ENCODE data around the gene CELF1.

Gene CELF1

DNA sequence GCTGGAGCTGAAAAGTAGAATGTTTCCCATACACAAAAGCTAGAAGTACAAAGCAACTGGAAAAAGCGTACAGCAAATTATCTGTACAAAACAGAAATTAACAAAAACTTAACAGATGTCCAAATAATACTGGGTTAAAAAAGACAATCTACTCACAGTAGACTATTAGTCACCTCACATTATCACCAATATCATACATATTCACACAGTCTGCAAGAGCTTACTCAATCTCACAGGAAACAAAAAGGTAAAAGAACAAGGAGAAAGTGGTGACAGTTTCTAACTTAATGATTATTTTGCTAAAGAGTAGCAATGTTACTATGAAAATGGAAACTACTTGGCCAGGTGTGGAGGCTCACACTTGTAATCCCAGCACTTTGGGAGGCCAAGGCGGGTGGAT, 11.9 kb downstream of the CELF1 start:
- Histone ChIP-seq H3K4me3 (no peak overlapping the region), H3K9me3 (replicated peaks in 1 of 11) (0 out of 22 replicates have a peak, but pooled peaks cover 0 to 3% (median 0%) of the 10 kb centered on the region in 11 experiments), H4K20me1 (peaks cover 97 to 99% (median 99%) of the 10 kb centered on the region in 11 experiments), H3K9ac (peak overlapping the region in 2 of 11 experiments; percentile 2 to 47; a peak in 3 of 22 replicates), H3K4me2 (peak overlapping the region in 10 of 11 experiments; percentile 14 to 61 (median 32); a peak in 16 of 22 replicates), H3K36me3 (peaks cover 14 to 72% (median 44%) of the 10 kb centered on the region in 11 experiments; a peak in 21 of 22 replicates), H3K27me3 (no peaks in the 10 kb centered on the region), H3K4me1 (peaks cover 46 to 92% (median 54%) of the 10 kb centered on the region in 10 experiments), H3K27ac (peak overlapping the region in 3 of 11 experiments; percentile 6 to 41 (median 7); a peak in 4 of 22 replicates)
- TF ChIP-seq Cebpa-rat (IDR thresholded peaks at IDR 0.05): no peak

DNA sequence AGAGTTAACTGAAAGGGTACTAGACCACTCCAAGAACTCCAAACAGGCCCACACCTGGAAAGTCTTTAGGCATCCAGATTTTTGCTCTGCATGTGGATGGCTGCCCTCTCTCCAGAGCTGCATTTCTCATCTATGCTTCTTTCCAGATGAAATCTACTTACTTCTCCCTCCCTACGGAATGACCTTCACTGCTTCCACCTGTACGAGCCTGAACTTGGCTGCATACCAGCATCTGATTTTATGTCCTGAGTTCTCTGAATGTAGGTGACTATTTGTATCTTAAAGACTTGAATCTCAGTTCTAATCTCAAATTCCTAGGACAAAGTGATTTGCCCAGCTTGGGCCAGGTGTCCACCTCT, 13.3 kb downstream of the CELF1 start:
- peaks cover 60 to 98% (median 67%) of the 10 kb centered on the region in 10 experiments for H3K4me1 ChIP-seq
- TF ChIP-seq Cebpa-rat (IDR thresholded peaks at IDR 0.05): no peak
- H3K9ac ChIP-seq: no peak overlapping the region
- H3K4me2 ChIP-seq: peak overlapping the region; percentile 14 to 61 (median 35); a peak in 20 of 22 replicates
- H3K4me3 ChIP-seq: no peak overlapping the region
- H3K27ac ChIP-seq: no peak overlapping the region; a peak in 1 of 22 replicates
- 0 out of 22 replicates have a peak, but pooled peaks cover 0 to 3% (median 0%) of the 10 kb centered on the region in 11 experiments for H3K9me3 ChIP-seq (replicated peaks in 1 of 11)
- no peaks in the 10 kb centered on the region for H3K27me3 ChIP-seq
- peaks cover 18 to 69% (median 48%) of the 10 kb centered on the region in 11 experiments; a peak in 20 of 22 replicates for H3K36me3 ChIP-seq
- peaks cover 98 to 100% (median 100%) of the 10 kb centered on the region in 11 experiments for H4K20me1 ChIP-seq

DNA sequence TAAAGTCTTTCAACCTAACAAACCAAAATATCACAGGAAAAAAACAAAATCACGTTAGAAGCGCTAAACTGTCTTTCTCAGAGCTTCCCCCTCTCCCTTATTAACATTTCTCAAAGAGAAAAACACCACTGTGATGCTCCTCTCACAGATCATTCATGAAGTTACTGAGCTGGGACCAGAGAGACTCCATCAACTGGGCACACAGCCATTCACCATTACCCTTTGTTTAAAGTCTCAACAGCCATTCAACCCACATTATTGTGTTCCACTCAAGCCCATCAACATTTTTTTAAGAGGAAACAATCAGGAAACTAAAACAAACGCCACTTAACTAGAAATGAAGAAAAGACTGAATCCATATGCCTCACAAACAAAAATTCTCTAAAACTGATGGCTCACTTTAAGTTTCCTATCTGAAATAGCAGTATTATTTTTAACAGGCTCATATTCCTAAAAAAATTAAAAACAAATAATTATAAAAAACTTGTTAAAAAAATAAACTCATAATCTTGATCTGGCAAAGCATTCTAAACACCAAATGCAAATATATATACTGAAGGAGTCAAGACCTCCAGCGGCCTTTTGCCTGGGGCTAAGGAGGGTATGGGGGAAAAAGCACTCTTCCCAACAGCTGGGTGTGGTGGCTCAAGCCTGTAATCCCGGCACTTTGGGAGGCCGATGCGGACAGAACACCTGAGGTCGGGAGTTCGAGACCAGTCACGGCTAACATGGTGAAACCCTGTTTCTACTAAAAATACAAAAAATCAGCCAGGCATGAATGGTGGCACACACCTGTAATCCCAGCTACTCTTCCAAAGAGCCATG, 14.0 kb downstream of the CELF1 start:
- no peaks in the 10 kb centered on the region for H3K27me3 ChIP-seq
- TF ChIP-seq Cebpa-rat (IDR thresholded peaks at IDR 0.05): no peak
- H3K4me2 ChIP-seq: peak overlapping the region; percentile 14 to 61 (median 35); a peak in 18 of 22 replicates
- 0 out of 22 replicates have a peak, but pooled peaks cover 0 to 3% (median 0%) of the 10 kb centered on the region in 11 experiments for H3K9me3 ChIP-seq (replicated peaks in 1 of 11)
- H4K20me1 ChIP-seq: peaks cover 94 to 100% (median 100%) of the 10 kb centered on the region in 11 experiments
- peak overlapping the region in 1 of 11 experiments; percentile 42; a peak in 1 of 22 replicates for H3K9ac ChIP-seq
- peaks cover 67 to 98% (median 72%) of the 10 kb centered on the region in 10 experiments for H3K4me1 ChIP-seq
- H3K4me3 ChIP-seq: no peak overlapping the region
- peaks cover 18 to 63% (median 50%) of the 10 kb centered on the region in 11 experiments; a peak in 20 of 22 replicates for H3K36me3 ChIP-seq
- peak overlapping the region in 4 of 11 experiments; percentile 6 to 38 (median 24); a peak in 4 of 22 replicates for H3K27ac ChIP-seq

DNA sequence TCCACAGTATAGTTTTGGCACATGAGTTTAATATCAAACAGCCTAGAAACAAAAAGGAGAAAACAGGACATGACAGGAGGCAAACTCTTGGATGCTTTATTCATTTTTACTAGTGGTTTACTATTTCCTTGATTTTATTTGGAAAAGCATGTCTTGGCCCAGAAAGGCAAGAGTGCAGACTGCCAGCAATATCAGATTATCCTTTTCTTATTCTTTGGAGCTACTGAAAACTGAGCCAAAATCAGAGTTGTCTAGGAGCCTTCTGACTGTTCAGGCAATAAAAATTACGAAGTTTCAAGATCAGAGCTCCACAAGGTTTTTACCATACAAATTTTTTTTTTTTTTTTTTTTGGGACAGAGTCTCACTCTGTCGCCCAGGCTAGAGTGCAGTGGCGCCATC, 16.0 kb downstream of the CELF1 start:
- TF ChIP-seq Cebpa-rat (IDR thresholded peaks at IDR 0.05): no peak
- Histone ChIP-seq H3K27ac (peak overlapping the region in 3 of 11 experiments; percentile 0 to 35 (median 15); a peak in 2 of 22 replicates), H3K4me1 (peaks cover 77 to 99% (median 87%) of the 10 kb centered on the region in 10 experiments), H3K9me3 (replicated peaks in 1 of 11) (0 out of 22 replicates have a peak, but pooled peaks cover 0 to 3% (median 0%) of the 10 kb centered on the region in 11 experiments), H3K9ac (no peak overlapping the region), H3K36me3 (peaks cover 10 to 57% (median 39%) of the 10 kb centered on the region in 11 experiments; a peak in 20 of 22 replicates), H3K4me2 (peak overlapping the region in 7 of 11 experiments; percentile 3 to 76 (median 50); a peak in 11 of 22 replicates), H3K27me3 (no peaks in the 10 kb centered on the region), H3K4me3 (no peak overlapping the region), H4K20me1 (peaks cover 92 to 100% (median 100%) of the 10 kb centered on the region in 11 experiments)

DNA sequence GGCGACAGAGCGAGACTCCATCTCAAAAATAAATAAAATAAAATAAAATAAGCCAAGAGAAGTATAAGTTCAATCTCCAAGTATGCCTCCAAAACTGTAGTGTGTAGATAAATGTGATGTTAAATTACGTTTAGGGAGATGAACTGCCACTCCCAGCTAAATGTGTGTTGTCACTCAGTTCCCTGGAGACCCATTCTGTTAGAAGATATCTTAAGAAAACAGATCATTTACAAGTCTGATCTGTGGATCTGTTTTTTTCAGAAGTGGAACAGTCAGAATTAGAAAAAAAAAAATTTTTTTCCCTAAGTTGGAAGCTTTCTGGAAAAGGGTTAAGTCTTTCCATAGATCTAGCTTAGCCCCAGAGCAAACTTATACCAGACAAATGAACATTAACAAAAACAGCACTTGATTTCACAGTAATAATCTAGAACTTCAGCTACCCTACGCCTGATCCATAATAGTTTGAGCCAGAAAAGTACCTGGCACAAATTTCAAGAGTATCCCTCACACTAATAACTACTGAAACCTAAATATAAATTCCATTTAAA, 18.2 kb downstream of the CELF1 start:
- peak overlapping the region; percentile 60 to 77 (median 74) for H3K4me2 ChIP-seq
- peak overlapping the region in 2 of 10 experiments; percentile 19 to 28; a peak in 2 of 20 replicates for H3K4me3 ChIP-seq
- H3K9me3 ChIP-seq (replicated peaks in 1 of 11): 0 out of 22 replicates have a peak, but pooled peaks cover 0 to 3% (median 0%) of the 10 kb centered on the region in 11 experiments
- peaks cover 90 to 100% (median 100%) of the 10 kb centered on the region in 11 experiments for H4K20me1 ChIP-seq
- H3K27me3 ChIP-seq: no peaks in the 10 kb centered on the region
- no peak for TF ChIP-seq Cebpa-rat (IDR thresholded peaks at IDR 0.05)
- peaks cover 17 to 59% (median 51%) of the 10 kb centered on the region in 11 experiments; a peak in 20 of 22 replicates for H3K36me3 ChIP-seq
- H3K9ac ChIP-seq: peak overlapping the region; percentile 29 to 71 (median 54); a peak in 17 of 22 replicates
- H3K4me1 ChIP-seq: peaks cover 72 to 96% (median 85%) of the 10 kb centered on the region in 10 experiments
- peak overlapping the region; percentile 39 to 83 (median 78); a peak in 20 of 22 replicates for H3K27ac ChIP-seq

DNA sequence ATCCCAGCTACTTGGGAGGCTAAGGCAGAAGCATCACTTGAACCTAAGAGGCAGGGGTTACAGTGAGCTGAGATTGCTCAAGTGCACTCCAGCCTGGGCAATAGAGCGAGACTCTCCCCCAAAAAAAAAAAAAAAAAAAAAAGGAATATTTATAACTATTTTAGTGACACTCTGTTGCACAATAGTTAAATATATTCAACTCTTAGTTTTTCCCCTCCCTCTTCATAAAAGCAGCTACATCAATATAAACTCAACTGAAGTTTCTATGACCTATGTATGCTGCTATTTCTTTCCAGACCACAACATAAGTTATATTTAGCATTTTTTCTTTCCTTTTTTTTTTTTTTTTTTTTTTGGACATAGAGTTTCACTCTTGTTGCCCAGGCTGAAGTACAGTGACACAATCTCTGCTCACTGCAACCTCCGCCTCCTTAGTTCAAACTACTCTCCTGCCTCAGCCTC, 19.2 kb downstream of the CELF1 start:
- Histone ChIP-seq H3K27me3 (no peaks in the 10 kb centered on the region), H3K36me3 (peaks cover 24 to 63% (median 56%) of the 10 kb centered on the region in 11 experiments; a peak in 21 of 22 replicates), H3K4me1 (peaks cover 62 to 87% (median 74%) of the 10 kb centered on the region in 10 experiments), H3K9ac (peak overlapping the region; percentile 29 to 71 (median 58); a peak in 17 of 22 replicates), H4K20me1 (peaks cover 90 to 100% (median 100%) of the 10 kb centered on the region in 11 experiments), H3K27ac (peak overlapping the region; percentile 39 to 83 (median 78); a peak in 21 of 22 replicates), H3K4me3 (peak overlapping the region in 2 of 10 experiments; percentile 23 to 28; a peak in 2 of 20 replicates), H3K4me2 (peak overlapping the region; percentile 60 to 77 (median 74)), H3K9me3 (replicated peaks in 1 of 11) (0 out of 22 replicates have a peak, but pooled peaks cover 0 to 3% (median 0%) of the 10 kb centered on the region in 11 experiments)
- peak in 7 of 11 experiments; percentile 52 to 87 (median 77); a peak in 13 of 22 replicates for TF ChIP-seq Cebpa-rat (IDR thresholded peaks at IDR 0.05)

DNA sequence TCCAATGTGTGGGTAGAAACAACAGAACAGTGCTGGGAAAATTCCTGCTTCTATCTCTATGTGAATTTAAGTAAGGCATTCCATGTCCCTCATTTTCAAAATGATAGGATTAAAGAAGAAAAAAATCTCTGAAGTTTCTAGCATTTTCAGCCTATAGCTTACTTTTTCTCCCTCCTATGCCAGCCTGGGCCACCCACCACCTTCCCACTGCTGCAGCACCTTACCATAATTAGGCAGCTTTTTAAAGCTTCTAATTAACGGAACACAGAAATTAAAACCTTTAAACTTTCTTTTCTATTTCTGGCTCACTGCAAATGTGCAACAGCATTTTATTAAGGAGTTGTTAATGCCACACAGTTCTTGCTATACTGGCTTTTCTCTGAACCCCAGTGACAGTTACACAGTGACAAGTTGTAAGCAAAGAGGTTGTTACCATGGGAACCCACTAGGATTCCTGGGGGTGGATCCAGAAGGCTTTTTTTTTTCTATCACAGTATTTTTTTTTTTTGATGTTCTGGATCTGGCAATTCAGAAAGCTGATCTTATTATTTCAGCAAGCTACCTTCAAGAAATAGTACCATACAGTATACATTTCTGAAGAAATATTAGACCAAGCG, 20.2 kb downstream of the CELF1 start:
- peaks cover 60 to 81% (median 71%) of the 10 kb centered on the region in 10 experiments for H3K4me1 ChIP-seq
- H3K27me3 ChIP-seq: no peaks in the 10 kb centered on the region
- H3K9me3 ChIP-seq (replicated peaks in 1 of 11): no peaks in the 10 kb centered on the region
- H3K4me2 ChIP-seq: peak overlapping the region; percentile 60 to 77 (median 74)
- H3K9ac ChIP-seq: peak overlapping the region in 10 of 11 experiments; percentile 19 to 63 (median 50); a peak in 17 of 22 replicates
- TF ChIP-seq Cebpa-rat (IDR thresholded peaks at IDR 0.05): no peak
- no peak overlapping the region for H3K4me3 ChIP-seq
- H3K36me3 ChIP-seq: peaks cover 24 to 68% (median 62%) of the 10 kb centered on the region in 11 experiments; a peak in 21 of 22 replicates
- H4K20me1 ChIP-seq: peaks cover 90 to 100% (median 100%) of the 10 kb centered on the region in 11 experiments
- peak overlapping the region; percentile 6 to 83 (median 78); a peak in 21 of 22 replicates for H3K27ac ChIP-seq

Data from BLaER1 treated with 17β-estradiol and CSF1 and Interleukin-3, amounts not matched to agents 10 nM and 100 nM (cell line).